Thyroid gland (tissue), 4 donors: Measurements from ENCODE around the gene CAVIN2. TPM values are rescaled to one million over a fixed set of nuclear protein-coding genes. Genes with fewer than 3 reads are reported as not detected.

ENCODE experiments used
- DNase-seq, 2 donors: peaks; one replicate each; pipeline ENCODE4 v3.0.0-alpha.2; 2019
- H3K27ac ChIP-seq, 3 donors: fragments of 200-600 bp; sonication (generic); 1 replicate in 2 of 3; 2 replicates in 1 of 3; pipeline ENCODE4 v1.5.1; 2016 to 2019; ENCODE audit warnings: mild to moderate bottlenecking in 1 of 3, moderate library complexity in 1 of 3
- H3K27me3 ChIP-seq: fragments of 200-600 bp; sonication (generic); one replicate; pipeline ENCODE4 v1.5.1; 2019
- H3K36me3 ChIP-seq, 2 donors: fragments of 200-600 bp; sonication (generic); one replicate each; pipeline ENCODE4 v1.5.1; 2016 to 2019
- H3K4me1 ChIP-seq, 2 donors: fragments of 200-600 bp; sonication (generic); one replicate each; pipeline ENCODE4 v1.5.1; 2017 to 2019
- H3K4me3 ChIP-seq, 3 donors: fragments of 200-600 bp; sonication (generic); replicated peaks in 1 of 3; 1 replicate in 2 of 3; 2 replicates in 1 of 3; pipeline ENCODE4 v1.5.1; 2016; ENCODE audit warnings: mild to moderate bottlenecking in 1 of 3
- H3K9me3 ChIP-seq: fragments of 200-600 bp; sonication (generic); one replicate; pipeline ENCODE4 v1.5.1; 2017
- CTCF ChIP-seq, 6 experiments: fragments of 200-600 bp in 3 of 6; fragments of 450-650 bp in 3 of 6; sonication (generic) in 3 of 6; IDR thresholded peaks; one replicate each; pipeline ENCODE4 v1.5.1; 2016 to 2019; ENCODE audit warnings: antibody characterized with exemption in 6 of 6, mild to moderate bottlenecking in 2 of 6, inconsistent platforms in 1 of 6, moderate library complexity in 1 of 6
- POLR2A ChIP-seq, 2 donors: fragments of 450-650 bp; IDR thresholded peaks; one replicate each; pipeline ENCODE4 v1.6.1; 2017; ENCODE audit warnings: antibody characterized with exemption in 2 of 2, mild to moderate bottlenecking in 2 of 2, moderate library complexity in 1 of 2
- WGBS, 2 donors: methylation state at CpG; one replicate each; pipeline ENCODE4 v1.1.5; 2017; 5-methylcytosine and 5-hydroxymethylcytosine counted together
- intact Hi-C: fragments of 100-400 bp; cut with DNase I; formaldehyde crosslinking; loops from one replicate; pipeline ENCODE4 v1.15.1; 2023
- total RNA-seq, 4 donors: library from RNA; depleted of rRNA; stranded (reverse); fragments of >200 nt; gene quantifications; one replicate each; pipeline ENCODE4 v1.2.3, GENCODE V29; 2016

The CAVIN2 gene
- total RNA-seq, 4 donors from 2014 or later = 86.2 to 149 (median 132) TPM

GRCh38 chr2:191891656-191892055, 44.8 kb upstream of the CAVIN2 start:
- DNase-seq = no peak
- TF ChIP-seq POLR2A (IDR thresholded peaks at IDR 0.05) = no peak
- TF ChIP-seq CTCF (IDR thresholded peaks at IDR 0.05) = no peak
- Histone ChIP-seq H3K36me3 (no peaks in the 10 kb centered on the region), H3K27me3 (no peaks in the 10 kb centered on the region), H3K27ac (no peak overlapping the region), H3K9me3 (no peaks in the 10 kb centered on the region), H3K4me1 (no peaks in the 10 kb centered on the region), H3K4me3 (no peak overlapping the region)
- intact Hi-C loops = no loop called here
- WGBS, 2 donors = 87 to 92% methylated on average over 5 of the region's 5 CpGs

DNA sequence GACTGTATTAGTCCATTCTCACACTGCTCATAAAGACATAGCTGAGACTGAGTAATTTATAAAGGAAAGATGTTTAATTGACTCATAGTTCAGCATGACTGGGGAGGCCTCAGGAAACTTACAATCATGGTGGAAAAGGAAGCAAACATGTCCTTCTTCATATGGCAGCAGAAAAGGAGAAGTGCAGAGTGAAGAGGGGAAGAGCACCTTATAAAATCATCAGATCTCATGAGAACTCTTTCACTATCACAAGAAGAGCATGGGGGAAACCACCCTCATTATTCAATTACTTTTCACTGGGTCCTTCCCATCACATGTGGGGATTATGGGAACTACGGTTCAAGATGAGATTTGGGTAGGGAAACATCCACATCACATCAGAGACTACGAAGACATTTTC, 43.0 kb upstream of the CAVIN2 start:
- no peak overlapping the region for H3K27ac ChIP-seq
- TF ChIP-seq CTCF (IDR thresholded peaks at IDR 0.05) (no peak), POLR2A (IDR thresholded peaks at IDR 0.05) (no peak)
- no peak overlapping the region for H3K4me3 ChIP-seq
- DNase-seq = no peak
- no peaks in the 10 kb centered on the region for H3K27me3 ChIP-seq
- WGBS, 2 donors = 92 to 99% methylated on average over 2 of the region's 2 CpGs
- intact Hi-C loops = no loop called here
- H3K4me1 ChIP-seq = no peaks in the 10 kb centered on the region
- H3K36me3 ChIP-seq = no peaks in the 10 kb centered on the region
- no peaks in the 10 kb centered on the region for H3K9me3 ChIP-seq

GRCh38 chr2:191888400-191889166, 41.7 kb upstream of the CAVIN2 start:
- DNase-seq = no peak
- 93 to 95% methylated on average over 3 of the region's 3 CpGs for WGBS, 2 donors

GRCh38 chr2:191885650-191886049, 38.8 kb upstream of the CAVIN2 start:
- intact Hi-C loops = no loop called here
- no peaks in the 10 kb centered on the region for H3K9me3 ChIP-seq
- 86 to 97% methylated on average over 6 of the region's 6 CpGs for WGBS, 2 donors
- no peaks in the 10 kb centered on the region for H3K36me3 ChIP-seq
- no peaks in the 10 kb centered on the region for H3K27me3 ChIP-seq
- H3K4me1 ChIP-seq = no peaks in the 10 kb centered on the region
- H3K4me3 ChIP-seq = no peak overlapping the region
- H3K27ac ChIP-seq = no peak overlapping the region
- no peak for DNase-seq
- TF ChIP-seq CTCF (IDR thresholded peaks at IDR 0.05) (no peak), POLR2A (IDR thresholded peaks at IDR 0.05) (no peak)

More at GRCh38 chr2:191888400-191889166, 41.7 kb upstream of the CAVIN2 start:
- Histone ChIP-seq H3K36me3 (no peaks in the 10 kb centered on the region), H3K27me3 (no peaks in the 10 kb centered on the region), H3K4me1 (no peaks in the 10 kb centered on the region), H3K9me3 (no peaks in the 10 kb centered on the region), H3K4me3 (no peak overlapping the region), H3K27ac (no peak overlapping the region)
- intact Hi-C loops = no loop called here
- TF ChIP-seq CTCF (IDR thresholded peaks at IDR 0.05) (no peak), POLR2A (IDR thresholded peaks at IDR 0.05) (no peak)

GRCh38 chr2:191885098-191885497, 38.2 kb upstream of the CAVIN2 start:
- no peak overlapping the region for H3K4me3 ChIP-seq
- H3K9me3 ChIP-seq = no peaks in the 10 kb centered on the region
- DNase-seq = no peak
- no peaks in the 10 kb centered on the region for H3K36me3 ChIP-seq
- H3K27me3 ChIP-seq = no peaks in the 10 kb centered on the region
- H3K27ac ChIP-seq = no peak overlapping the region
- 83% methylated on average over 1 of the region's 1 CpG for WGBS, 2 donors
- H3K4me1 ChIP-seq = no peaks in the 10 kb centered on the region
- TF ChIP-seq POLR2A (IDR thresholded peaks at IDR 0.05) (no peak), CTCF (IDR thresholded peaks at IDR 0.05) (no peak)
- intact Hi-C loops = no loop called here
